Activated CD8-positive, alpha-beta memory T cell treated with anti-CD3 and anti-CD28 coated beads, Interleukin-2, amount 50 U/mL, for 1 hour (primary cell): ENCODE results near the gene CALD1.

Experiments used
- DNase-seq: peaks from one replicate; pipeline ENCODE4 v3.0.0-alpha.2; 2020; ENCODE audit errors: extremely low read depth

The CALD1 gene

GRCh38 chr7:134787064-134787463 is 7.6 kb downstream of the CALD1 start:
- no peak for DNase-seq

- DNase-seq, result no peak
Observed at GRCh38 chr7:134787720-134788119, 8.3 kb downstream of the CALD1 start.

- DNase-seq, result no peak
Observed at GRCh38 chr7:134788191-134788590, 8.8 kb downstream of the CALD1 start.

GRCh38 chr7:134789967-134790685 is 10.7 kb downstream of the CALD1 start:
- DNase-seq, result no peak

GRCh38 chr7:134792968-134793367 is 13.5 kb downstream of the CALD1 start:
- DNase-seq, result no peak

GRCh38 chr7:134795231-134795630 is 15.8 kb downstream of the CALD1 start:
- no peak for DNase-seq

GRCh38 chr7:134798155-134798554 is 18.7 kb downstream of the CALD1 start:
- no peak for DNase-seq

- no peak for DNase-seq
Observed at GRCh38 chr7:134799377-134799776, 19.9 kb downstream of the CALD1 start.

- DNase-seq, result no peak
Observed at GRCh38 chr7:134802762-134803161, 23.3 kb downstream of the CALD1 start.

GRCh38 chr7:134804351-134804750 is 24.9 kb downstream of the CALD1 start:
- DNase-seq, result no peak

GRCh38 chr7:134804854-134805253 is 25.4 kb downstream of the CALD1 start:
- no peak for DNase-seq

- DNase-seq, result no peak
Observed at GRCh38 chr7:134806197-134806596, 26.8 kb downstream of the CALD1 start.

- DNase-seq, result no peak
Observed at GRCh38 chr7:134809616-134810015, 30.2 kb downstream of the CALD1 start.

GRCh38 chr7:134811765-134812164 is 32.3 kb downstream of the CALD1 start:
- no peak for DNase-seq

- no peak for DNase-seq
Observed at GRCh38 chr7:134813663-134814396, 34.4 kb downstream of the CALD1 start.

GRCh38 chr7:134814730-134815364 is 35.4 kb downstream of the CALD1 start:
- no peak for DNase-seq

GRCh38 chr7:134818613-134819345 is 39.3 kb downstream of the CALD1 start:
- DNase-seq, result no peak

GRCh38 chr7:134819401-134819800 is 40.0 kb downstream of the CALD1 start:
- DNase-seq, result no peak

GRCh38 chr7:134820295-134820694 is 40.9 kb downstream of the CALD1 start:
- no peak for DNase-seq

GRCh38 chr7:134820778-134821177 is 41.3 kb downstream of the CALD1 start:
- no peak for DNase-seq

- no peak for DNase-seq
Observed at GRCh38 chr7:134823400-134823799, 44.0 kb downstream of the CALD1 start.

- no peak for DNase-seq
Observed at GRCh38 chr7:134825666-134826065, 46.2 kb downstream of the CALD1 start.
